NB4 (cell line): ENCODE results near the gene ZBTB42.

Source experiments
- MYC ChIP-seq: IDR thresholded peaks from 2 replicates; pipeline ENCODE4 v1.6.1; 2011; ENCODE audit warnings: low read depth, low read length
- POLR2A ChIP-seq: IDR thresholded peaks from 2 replicates; pipeline ENCODE4 v1.6.1; 2011; ENCODE audit warnings: mild to moderate bottlenecking; ENCODE audit not compliant: insufficient read length; ENCODE audit errors: extremely low read depth
- TF ChIP-seq, protein P1 (sequence below): IDR thresholded peaks from one replicate; pipeline ENCODE4 v1.5.1; 2012; ENCODE audit warnings: low read depth, low read length
- TF ChIP-seq, protein P2 (sequence below): IDR thresholded peaks from 2 replicates; pipeline ENCODE4 v1.6.1; 2011; ENCODE audit warnings: low read depth, low read length

DNA sequence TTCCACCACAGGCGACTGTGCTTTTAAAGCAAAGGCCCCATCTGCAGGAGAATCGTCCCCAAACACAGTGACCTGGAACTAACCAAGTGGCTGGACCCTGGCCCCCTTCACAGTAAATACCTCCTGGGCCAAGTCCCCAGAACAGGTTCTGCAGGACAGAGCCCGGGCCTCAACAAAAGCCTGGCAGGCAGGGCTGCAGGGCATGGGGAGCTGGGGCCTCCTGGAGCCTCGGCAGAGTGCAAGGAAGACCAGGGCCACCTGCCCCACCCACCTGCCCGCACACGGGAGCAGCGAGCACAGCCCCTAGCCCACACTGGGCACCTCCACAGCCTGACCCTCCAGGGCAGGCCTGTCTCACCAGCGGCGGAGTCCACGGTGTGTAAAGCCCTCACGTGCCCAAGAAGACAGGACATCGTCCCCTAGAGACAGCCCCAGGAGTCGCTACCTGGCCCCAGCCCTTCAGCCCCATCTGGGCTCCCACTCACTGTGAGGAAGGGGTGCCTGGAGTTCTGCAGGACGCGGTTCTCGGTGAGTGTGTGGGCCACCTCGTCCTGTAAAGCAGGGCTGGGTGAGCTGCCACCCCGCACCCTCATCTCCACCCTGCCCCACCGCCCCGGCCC is 26.3 kb upstream of the ZBTB42 start:
- TF ChIP-seq POLR2A (no peak), MYC (no peak)
- TF ChIP-seq, protein P1, sequence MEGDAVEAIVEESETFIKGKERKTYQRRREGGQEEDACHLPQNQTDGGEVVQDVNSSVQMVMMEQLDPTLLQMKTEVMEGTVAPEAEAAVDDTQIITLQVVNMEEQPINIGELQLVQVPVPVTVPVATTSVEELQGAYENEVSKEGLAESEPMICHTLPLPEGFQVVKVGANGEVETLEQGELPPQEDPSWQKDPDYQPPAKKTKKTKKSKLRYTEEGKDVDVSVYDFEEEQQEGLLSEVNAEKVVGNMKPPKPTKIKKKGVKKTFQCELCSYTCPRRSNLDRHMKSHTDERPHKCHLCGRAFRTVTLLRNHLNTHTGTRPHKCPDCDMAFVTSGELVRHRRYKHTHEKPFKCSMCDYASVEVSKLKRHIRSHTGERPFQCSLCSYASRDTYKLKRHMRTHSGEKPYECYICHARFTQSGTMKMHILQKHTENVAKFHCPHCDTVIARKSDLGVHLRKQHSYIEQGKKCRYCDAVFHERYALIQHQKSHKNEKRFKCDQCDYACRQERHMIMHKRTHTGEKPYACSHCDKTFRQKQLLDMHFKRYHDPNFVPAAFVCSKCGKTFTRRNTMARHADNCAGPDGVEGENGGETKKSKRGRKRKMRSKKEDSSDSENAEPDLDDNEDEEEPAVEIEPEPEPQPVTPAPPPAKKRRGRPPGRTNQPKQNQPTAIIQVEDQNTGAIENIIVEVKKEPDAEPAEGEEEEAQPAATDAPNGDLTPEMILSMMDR: no peak
- TF ChIP-seq, protein P2, sequence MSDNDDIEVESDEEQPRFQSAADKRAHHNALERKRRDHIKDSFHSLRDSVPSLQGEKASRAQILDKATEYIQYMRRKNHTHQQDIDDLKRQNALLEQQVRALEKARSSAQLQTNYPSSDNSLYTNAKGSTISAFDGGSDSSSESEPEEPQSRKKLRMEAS: no peak
